HepG2 (cell line): Measurements from ENCODE around the gene ZXDC. TPM values are rescaled to one million over a fixed set of nuclear protein-coding genes. Genes with fewer than 3 reads are reported as not detected.

Experiments used
- ADNP ChIP-seq: sonication (generic); formaldehyde crosslinking; IDR thresholded peaks from 2 replicates; pipeline ENCODE4 v1.4.0; 2020; ENCODE audit warnings: missing genetic modification reagents
- ATRX ChIP-seq: sonication (generic); formaldehyde crosslinking; IDR thresholded peaks from 2 replicates; pipeline ENCODE4 v1.4.0; 2020; ENCODE audit warnings: missing genetic modification reagents, borderline replicate concordance
- CBX1 ChIP-seq: IDR thresholded peaks from one replicate; pipeline ENCODE4 v1.6.1; 2016; ENCODE audit warnings: antibody characterized with exemption, low read depth
- CCAR2 ChIP-seq: fragments of 200-400 bp; formaldehyde crosslinking; optimal IDR thresholded peaks from 2 replicates; pipeline ENCODE3; 2018; ENCODE audit warnings: low read depth, mild to moderate bottlenecking, low read length, moderate library complexity
- ESRRA ChIP-seq: sonication (generic); formaldehyde crosslinking; IDR thresholded peaks from 2 replicates; pipeline ENCODE4 v1.5.1; 2020; ENCODE audit warnings: mild to moderate bottlenecking, low read depth, missing genetic modification reagents
- GTF3A ChIP-seq: sonication (generic); formaldehyde crosslinking; conservative IDR thresholded peaks from 2 replicates; pipeline ENCODE4 v1.4.0; 2020; ENCODE audit warnings: mild to moderate bottlenecking, missing genetic modification reagents
- HMGA1 ChIP-seq: sonication (generic); formaldehyde crosslinking; conservative IDR thresholded peaks from 2 replicates; pipeline ENCODE4 v1.4.0; 2020; ENCODE audit warnings: missing genetic modification reagents
- KLF13 ChIP-seq: sonication (generic); formaldehyde crosslinking; IDR thresholded peaks from 2 replicates; pipeline ENCODE4 v1.4.0; 2020; ENCODE audit warnings: mild to moderate bottlenecking, missing genetic modification reagents
- PHF21A ChIP-seq: sonication (generic); formaldehyde crosslinking; IDR thresholded peaks from 2 replicates; pipeline ENCODE4 v1.5.0; 2020; ENCODE audit warnings: mild to moderate bottlenecking, missing genetic modification reagents
- SIN3B ChIP-seq: fragments of 150-350 bp; IDR thresholded peaks from 2 replicates; pipeline ENCODE4 v1.6.1; 2014; ENCODE audit warnings: low read length
- TIGD3 ChIP-seq: sonication (generic); formaldehyde crosslinking; IDR thresholded peaks from 2 replicates; pipeline ENCODE4 v1.5.1; 2020; ENCODE audit warnings: mild to moderate bottlenecking, missing genetic modification reagents, borderline replicate concordance
- ZFP1 ChIP-seq: IDR thresholded peaks from 2 replicates; pipeline ENCODE4 v1.6.1; 2016
- ZNF225 ChIP-seq: sonication (generic); formaldehyde crosslinking; IDR thresholded peaks from 2 replicates; pipeline ENCODE4 v1.4.0; 2020; ENCODE audit warnings: mild to moderate bottlenecking, missing genetic modification reagents
- ZNF263 ChIP-seq: sonication (generic); formaldehyde crosslinking; IDR thresholded peaks from 2 replicates; pipeline ENCODE4 v1.4.0; 2020; ENCODE audit warnings: missing genetic modification reagents
- ZNF292 ChIP-seq: sonication (generic); formaldehyde crosslinking; IDR thresholded peaks from 2 replicates; pipeline ENCODE4 v1.8.1; 2022; ENCODE audit warnings: mild to moderate bottlenecking, low read depth, missing genetic modification reagents, borderline replicate concordance
- ZNF317 ChIP-seq: sonication (generic); formaldehyde crosslinking; IDR thresholded peaks from 2 replicates; pipeline ENCODE4 v1.5.0; 2020; ENCODE audit warnings: mild to moderate bottlenecking, missing genetic modification reagents
- ZNF350 ChIP-seq: sonication (generic); formaldehyde crosslinking; IDR thresholded peaks from 2 replicates; pipeline ENCODE4 v1.4.0; 2020; ENCODE audit warnings: mild to moderate bottlenecking, low read depth, missing genetic modification reagents, borderline replicate concordance
- ZNF614 ChIP-seq: IDR thresholded peaks from 2 replicates; pipeline ENCODE4 v1.6.1; 2018; ENCODE audit warnings: missing biosample characterization, missing genetic modification reagents, inconsistent platforms, borderline replicate concordance
- ZNF615 ChIP-seq: sonication (generic); formaldehyde crosslinking; IDR thresholded peaks from 2 replicates; pipeline ENCODE4 v1.5.0; 2020; ENCODE audit warnings: mild to moderate bottlenecking, missing genetic modification reagents, borderline replicate concordance
- ZNF720 ChIP-seq: sonication (generic); formaldehyde crosslinking; IDR thresholded peaks from 2 replicates; pipeline ENCODE4 v1.4.0; 2020; ENCODE audit warnings: missing genetic modification reagents
- ZNF740 ChIP-seq: sonication (generic); formaldehyde crosslinking; IDR thresholded peaks from 2 replicates; pipeline ENCODE4 v1.4.0; 2020; ENCODE audit warnings: missing genetic modification reagents
- ZSCAN31 ChIP-seq: sonication (generic); formaldehyde crosslinking; IDR thresholded peaks from 2 replicates; pipeline ENCODE4 v1.5.0; 2020; ENCODE audit warnings: low read depth, mild to moderate bottlenecking, missing genetic modification reagents
- polyA plus RNA-seq, 8 experiments: library from polyadenylated mRNA; depleted of rRNA in 3 of 8; stranded (reverse) in 7 of 8; unstranded in 1 of 8; fragments of >200 nt; fragmentation: Illumina TruSeq in 4 of 8; extraction: Trizol in 4 of 8; gene quantifications; 2 replicates each; pipeline versions ENCODE4 v1.2.1 to v1.2.3, GENCODE V29; 2011 to 2016; ENCODE audit warnings: low read depth in 4 of 8, missing spikeins in 1 of 8, mixed read lengths in 1 of 8; ENCODE audit not compliant: insufficient read depth in 1 of 8
- total RNA-seq, 5 experiments: library from RNA; depleted of rRNA; stranded (reverse); fragments of >200 nt; fragmentation: Illumina TruSeq; extraction: Trizol; gene quantifications; 2 replicates each; pipeline ENCODE4 v1.2.3, GENCODE V29; 2016; ENCODE audit warnings: low read depth in 1 of 5
- TF ChIP-seq, protein P1 (sequence below): sonication (generic); formaldehyde crosslinking; IDR thresholded peaks from 2 replicates; pipeline ENCODE4 v1.8.0; 2022; ENCODE audit warnings: mild to moderate bottlenecking, missing genetic modification reagents, moderate library complexity
- TF ChIP-seq, protein P2 (sequence below): sonication (generic); formaldehyde crosslinking; IDR thresholded peaks from 2 replicates; pipeline ENCODE4 v1.5.1; 2020; ENCODE audit warnings: missing genetic modification reagents, mild to moderate bottlenecking, borderline replicate concordance

ZXDC gene
- total and polyA plus RNA-seq, 2 of the 13 experiments (the other 11 are each of a cell fraction or from before 2014, with no cell fraction given) = 17.6 to 21.2 TPM

GRCh38 chr3:126523745-126524428 lies 48.2 kb upstream of the ZXDC start, which contains the start of gene CHST13 (continued):
- TF ChIP-seq ZNF225 (no peak), ATRX (CRISPR knock-in tag) (no peak), SIN3B (no peak), ZNF614 (CRISPR knock-in tag) (peak; percentile 48; the same call in 1 of the 2 replicates), GTF3A (CRISPR knock-in tag) (no peak), ESRRA (CRISPR knock-in tag) (peak; percentile 83; the same call in 1 of the 2 replicates), KLF13 (CRISPR knock-in tag) (no peak), ZNF263 (CRISPR knock-in tag) (peak; percentile 78), PHF21A (CRISPR knock-in tag) (peak; percentile 91), HMGA1 (no peak), ADNP (no peak), ZNF720 (CRISPR knock-in tag) (no peak), ZNF350 (CRISPR knock-in tag) (peak; percentile 83; the same call in 1 of the 2 replicates), CBX1 (no peak), ZNF615 (no peak), ZNF292 (no peak; the same call in 1 of the 2 replicates), TIGD3 (CRISPR knock-in tag) (no peak), CCAR2 (no peak), ZFP1 (CRISPR knock-in tag) (peak; percentile 69; the same call in 1 of the 2 replicates), ZNF740 (0 out of 2 replicates have a peak, but pooled peaks have one; percentile 5), ZNF317 (CRISPR knock-in tag) (0 out of 2 replicates have a peak, but pooled peaks have one; percentile 38), ZSCAN31 (CRISPR knock-in tag) (no peak)
- TF ChIP-seq, protein P1, sequence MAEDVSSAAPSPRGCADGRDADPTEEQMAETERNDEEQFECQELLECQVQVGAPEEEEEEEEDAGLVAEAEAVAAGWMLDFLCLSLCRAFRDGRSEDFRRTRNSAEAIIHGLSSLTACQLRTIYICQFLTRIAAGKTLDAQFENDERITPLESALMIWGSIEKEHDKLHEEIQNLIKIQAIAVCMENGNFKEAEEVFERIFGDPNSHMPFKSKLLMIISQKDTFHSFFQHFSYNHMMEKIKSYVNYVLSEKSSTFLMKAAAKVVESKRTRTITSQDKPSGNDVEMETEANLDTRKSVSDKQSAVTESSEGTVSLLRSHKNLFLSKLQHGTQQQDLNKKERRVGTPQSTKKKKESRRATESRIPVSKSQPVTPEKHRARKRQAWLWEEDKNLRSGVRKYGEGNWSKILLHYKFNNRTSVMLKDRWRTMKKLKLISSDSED (CRISPR knock-in tag) = no peak
- TF ChIP-seq, protein P2, sequence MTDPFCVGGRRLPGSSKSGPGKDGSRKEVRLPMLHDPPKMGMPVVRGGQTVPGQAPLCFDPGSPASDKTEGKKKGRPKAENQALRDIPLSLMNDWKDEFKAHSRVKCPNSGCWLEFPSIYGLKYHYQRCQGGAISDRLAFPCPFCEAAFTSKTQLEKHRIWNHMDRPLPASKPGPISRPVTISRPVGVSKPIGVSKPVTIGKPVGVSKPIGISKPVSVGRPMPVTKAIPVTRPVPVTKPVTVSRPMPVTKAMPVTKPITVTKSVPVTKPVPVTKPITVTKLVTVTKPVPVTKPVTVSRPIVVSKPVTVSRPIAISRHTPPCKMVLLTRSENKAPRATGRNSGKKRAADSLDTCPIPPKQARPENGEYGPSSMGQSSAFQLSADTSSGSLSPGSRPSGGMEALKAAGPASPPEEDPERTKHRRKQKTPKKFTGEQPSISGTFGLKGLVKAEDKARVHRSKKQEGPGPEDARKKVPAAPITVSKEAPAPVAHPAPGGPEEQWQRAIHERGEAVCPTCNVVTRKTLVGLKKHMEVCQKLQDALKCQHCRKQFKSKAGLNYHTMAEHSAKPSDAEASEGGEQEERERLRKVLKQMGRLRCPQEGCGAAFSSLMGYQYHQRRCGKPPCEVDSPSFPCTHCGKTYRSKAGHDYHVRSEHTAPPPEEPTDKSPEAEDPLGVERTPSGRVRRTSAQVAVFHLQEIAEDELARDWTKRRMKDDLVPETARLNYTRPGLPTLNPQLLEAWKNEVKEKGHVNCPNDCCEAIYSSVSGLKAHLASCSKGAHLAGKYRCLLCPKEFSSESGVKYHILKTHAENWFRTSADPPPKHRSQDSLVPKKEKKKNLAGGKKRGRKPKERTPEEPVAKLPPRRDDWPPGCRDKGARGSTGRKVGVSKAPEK = no peak
